Fibroblast of lung (primary cell): ENCODE data around the gene PTER. TPM values are rescaled to one million over a fixed set of nuclear protein-coding genes. Genes with fewer than 3 reads are reported as not detected.

ENCODE experiments used
- DNase-seq, 2 donors: peaks; one replicate each; pipeline versions ENCODE4 v3.0.0 to v3.0.0-alpha.2; 2010; ENCODE audit warnings: low read depth in 2 of 2
- H2AFZ ChIP-seq: 2 replicates; pipeline ENCODE4 v1.5.1; 2012; ENCODE audit warnings: low read length, control low read depth, inconsistent platforms
- H3K27ac ChIP-seq: 2 replicates; pipeline ENCODE4 v1.5.1; 2011; ENCODE audit warnings: low read length, control low read depth; ENCODE audit not compliant: insufficient read depth
- H3K27me3 ChIP-seq: 2 replicates; pipeline ENCODE4 v1.5.1; 2011; ENCODE audit warnings: mild to moderate bottlenecking, low read length; ENCODE audit not compliant: control insufficient read depth, insufficient read depth
- H3K36me3 ChIP-seq: 2 replicates; pipeline ENCODE4 v1.5.1; 2011; ENCODE audit warnings: low read length; ENCODE audit not compliant: control insufficient read depth, insufficient read depth
- H3K4me1 ChIP-seq: 2 replicates; pipeline ENCODE4 v1.5.1; 2011; ENCODE audit warnings: low read length; ENCODE audit not compliant: control insufficient read depth, insufficient read depth; ENCODE audit errors: extremely low read depth
- H3K4me2 ChIP-seq: 2 replicates; pipeline ENCODE4 v1.5.1; 2011; ENCODE audit warnings: low read length, control low read depth; ENCODE audit not compliant: insufficient read depth; ENCODE audit errors: extremely low read depth
- H3K4me3 ChIP-seq, 4 experiments: fragments of 200-600 bp in 1 of 4; sonication (generic) in 1 of 4; replicated peaks in 1 of 4; 2 replicates each; pipeline ENCODE4 v1.5.1; 2011 to 2016; ENCODE audit warnings: low read length in 4 of 4, low read depth in 3 of 4, mild to moderate bottlenecking in 3 of 4, control low read depth in 2 of 4, inconsistent platforms in 1 of 4, mixed read lengths in 1 of 4; ENCODE audit not compliant: insufficient read depth in 1 of 4; ENCODE audit errors: control extremely low read depth in 1 of 4
- H3K79me2 ChIP-seq: 2 replicates; pipeline ENCODE4 v1.5.1; 2012; ENCODE audit warnings: mild to moderate bottlenecking, low read length, inconsistent platforms; ENCODE audit not compliant: control insufficient read depth, insufficient read depth
- H3K9ac ChIP-seq: 2 replicates; pipeline ENCODE4 v1.5.1; 2011; ENCODE audit warnings: mild to moderate bottlenecking, low read length, control low read depth; ENCODE audit not compliant: insufficient read depth
- H3K9me3 ChIP-seq: 2 replicates; pipeline ENCODE4 v1.5.1; 2012; ENCODE audit warnings: low read depth, low read length; ENCODE audit not compliant: control insufficient read depth, insufficient read depth
- H4K20me1 ChIP-seq: 2 replicates; pipeline ENCODE4 v1.5.1; 2011; ENCODE audit warnings: low read length; ENCODE audit not compliant: control insufficient read depth, insufficient read depth; ENCODE audit errors: extremely low read depth
- CTCF ChIP-seq, 2 donors: IDR thresholded peaks in 1 of 2; conservative IDR thresholded peaks in 1 of 2; 1 replicate in 1 of 2; 2 replicates in 1 of 2; pipeline ENCODE4 v1.5.1; 2011 to 2012; ENCODE audit warnings: low read length in 2 of 2, control low read depth in 1 of 2, inconsistent platforms in 1 of 2, low read depth in 1 of 2, mild to moderate bottlenecking in 1 of 2
- EZH2 ChIP-seq: IDR thresholded peaks from 2 replicates; pipeline ENCODE4 v1.5.1; 2012; ENCODE audit warnings: low read length, control low read depth, mild to moderate bottlenecking; ENCODE audit errors: missing control alignments
- polyA plus RNA-seq, 2 donors: library from polyadenylated mRNA; depleted of rRNA in 1 of 2; stranded (reverse) in 1 of 2; unstranded in 1 of 2; fragments of >200 nt; gene quantifications; 2 replicates each; pipeline ENCODE4 v1.2.1, GENCODE V29; 2011 to 2012; ENCODE audit warnings: missing spikeins in 1 of 2
- total RNA-seq: library from RNA; depleted of rRNA; stranded (reverse); fragments of >200 nt; gene quantifications from 2 replicates; pipeline ENCODE4 v1.2.1, GENCODE V29; 2014

The PTER gene
- total and polyA plus RNA-seq, 2 donors (not counting 1 experiment from before 2014, with no cell fraction given): 8.8 to 10.4 TPM

GRCh38 chr10:16401416-16401815, 35.4 kb upstream of the PTER start:
- Histone ChIP-seq H3K9me3 (no peaks in the 10 kb centered on the region), H3K79me2 (no peaks in the 10 kb centered on the region), H3K36me3 (no peaks in the 10 kb centered on the region), H3K4me1 (no peaks in the 10 kb centered on the region), H4K20me1 (no peaks in the 10 kb centered on the region), H3K4me2 (no peak overlapping the region), H3K9ac (no peak overlapping the region), H3K27me3 (no peaks in the 10 kb centered on the region), H3K27ac (no peak overlapping the region), H2AFZ (no peak overlapping the region), H3K4me3 (no peak overlapping the region)
- no peak for DNase-seq
- TF ChIP-seq EZH2 (no peak), CTCF (conservative IDR thresholded peaks at IDR 0.05 in 1 of 2, IDR thresholded peaks at IDR 0.05 in 1 of 2; ENCODE audit: low read depth in 1 of 2, low read length in 2 of 2) (no peak)

- no peaks in the 10 kb centered on the region for H3K36me3 ChIP-seq
- H3K4me2 ChIP-seq: no peak overlapping the region
- H3K27me3 ChIP-seq: no peaks in the 10 kb centered on the region
- H2AFZ ChIP-seq: no peak overlapping the region
- no peak overlapping the region for H3K9ac ChIP-seq
- H3K79me2 ChIP-seq: no peaks in the 10 kb centered on the region
- no peaks in the 10 kb centered on the region for H3K4me1 ChIP-seq
- H3K27ac ChIP-seq: no peak overlapping the region
- no peaks in the 10 kb centered on the region for H3K9me3 ChIP-seq
- no peaks in the 10 kb centered on the region for H4K20me1 ChIP-seq
- TF ChIP-seq CTCF (conservative IDR thresholded peaks at IDR 0.05 in 1 of 2, IDR thresholded peaks at IDR 0.05 in 1 of 2; ENCODE audit: low read depth in 1 of 2, low read length in 2 of 2) (no peak), EZH2 (no peak)
- no peak for DNase-seq
- H3K4me3 ChIP-seq: no peak overlapping the region
Observed at GRCh38 chr10:16408379-16408778, 28.4 kb upstream of the PTER start.

GRCh38 chr10:16417341-16417740, 19.5 kb upstream of the PTER start:
- Histone ChIP-seq H3K4me2 (no peak overlapping the region), H3K36me3 (no peaks in the 10 kb centered on the region), H3K9me3 (no peaks in the 10 kb centered on the region), H3K4me1 (no peaks in the 10 kb centered on the region), H3K9ac (no peak overlapping the region), H3K27ac (no peak overlapping the region), H3K27me3 (no peaks in the 10 kb centered on the region), H2AFZ (no peak overlapping the region), H3K4me3 (no peak overlapping the region), H3K79me2 (no peaks in the 10 kb centered on the region), H4K20me1 (no peaks in the 10 kb centered on the region)
- TF ChIP-seq CTCF (conservative IDR thresholded peaks at IDR 0.05 in 1 of 2, IDR thresholded peaks at IDR 0.05 in 1 of 2; ENCODE audit: low read depth in 1 of 2, low read length in 2 of 2) (no peak), EZH2 (no peak)
- DNase-seq: no peak
